Amniotic stem cell (primary cell): ENCODE data around the gene DLGAP4.

Source experiments
- DNase-seq: peaks from one replicate; lab custom pipeline; 2025; lab: John Stamatoyannopoulos, UW

The DLGAP4 gene

DNA sequence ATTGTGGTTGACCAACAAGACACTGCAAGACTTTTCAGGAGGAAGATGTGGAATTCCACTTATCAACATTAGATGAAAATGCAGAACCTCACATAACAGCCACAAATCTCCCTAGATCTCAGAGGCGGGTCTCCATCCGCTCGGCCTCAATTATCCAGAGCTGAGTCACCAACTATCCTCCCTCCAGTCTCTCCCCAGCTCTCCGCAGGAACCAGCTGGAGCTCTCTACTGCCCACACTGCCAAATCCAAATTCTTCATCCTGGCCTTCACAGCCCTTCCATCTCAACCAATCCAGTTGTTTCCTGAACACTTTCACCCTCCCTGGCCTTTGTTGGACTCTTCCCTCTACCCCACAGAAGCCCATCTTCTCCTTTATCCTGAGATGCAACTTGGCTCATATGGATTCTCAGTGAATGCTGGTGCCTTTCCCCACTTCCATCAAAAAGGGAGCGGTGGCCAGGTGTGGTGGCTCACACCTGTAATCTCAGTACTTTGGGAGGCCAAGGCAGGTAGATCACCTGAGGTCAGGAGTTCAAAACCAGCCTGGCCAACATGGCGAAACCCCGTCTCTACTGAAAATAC is 263.8 kb downstream of the DLGAP4 start:
- DNase-seq, result peak; percentile 40

- no peak for DNase-seq
These were observed 265.7 kb downstream of the DLGAP4 start for GRCh38 chr20:36571564-36572504.

GRCh38 chr20:36572701-36573102 is 266.6 kb downstream of the DLGAP4 start:
- no peak for DNase-seq

- peak; percentile 41 for DNase-seq
These were observed 267.1 kb downstream of the DLGAP4 start, which contains the start of gene TGIF2 for GRCh38 chr20:36573103-36573797. Gene TGIF2 (plus strand): TSS chr20:36573597. CDS start chr20:36578775, 5,178 bp downstream.

DNA sequence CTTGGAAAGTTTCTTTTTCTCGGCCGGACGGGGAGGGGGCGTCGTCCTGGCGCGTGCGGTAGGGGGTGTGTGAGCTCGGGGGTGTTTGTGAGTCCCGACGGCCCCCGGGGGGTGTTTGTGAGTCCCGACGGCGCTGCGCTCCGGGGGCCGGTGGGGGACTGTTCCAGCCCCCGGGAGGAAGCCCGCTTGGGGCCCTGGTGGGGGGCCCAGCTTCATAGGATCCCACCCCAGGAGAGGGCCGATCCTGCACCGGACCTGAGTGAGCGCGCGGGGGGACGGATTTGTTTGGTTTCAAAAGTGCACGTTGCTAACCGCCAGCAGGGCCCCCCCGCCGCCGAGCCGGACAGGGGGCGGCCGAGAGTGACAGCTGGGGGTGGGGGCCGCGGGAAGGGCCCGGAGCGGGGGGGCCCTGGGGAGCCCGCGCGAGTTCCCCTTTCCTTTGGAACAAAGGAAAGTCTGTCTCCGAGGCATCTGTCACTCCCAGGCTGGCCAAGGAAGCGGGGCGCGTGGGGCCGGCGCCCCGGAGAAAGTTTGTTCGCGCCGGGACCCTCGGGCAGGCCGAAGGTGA is 267.7 kb downstream of the DLGAP4 start:
- no peak for DNase-seq

DNA sequence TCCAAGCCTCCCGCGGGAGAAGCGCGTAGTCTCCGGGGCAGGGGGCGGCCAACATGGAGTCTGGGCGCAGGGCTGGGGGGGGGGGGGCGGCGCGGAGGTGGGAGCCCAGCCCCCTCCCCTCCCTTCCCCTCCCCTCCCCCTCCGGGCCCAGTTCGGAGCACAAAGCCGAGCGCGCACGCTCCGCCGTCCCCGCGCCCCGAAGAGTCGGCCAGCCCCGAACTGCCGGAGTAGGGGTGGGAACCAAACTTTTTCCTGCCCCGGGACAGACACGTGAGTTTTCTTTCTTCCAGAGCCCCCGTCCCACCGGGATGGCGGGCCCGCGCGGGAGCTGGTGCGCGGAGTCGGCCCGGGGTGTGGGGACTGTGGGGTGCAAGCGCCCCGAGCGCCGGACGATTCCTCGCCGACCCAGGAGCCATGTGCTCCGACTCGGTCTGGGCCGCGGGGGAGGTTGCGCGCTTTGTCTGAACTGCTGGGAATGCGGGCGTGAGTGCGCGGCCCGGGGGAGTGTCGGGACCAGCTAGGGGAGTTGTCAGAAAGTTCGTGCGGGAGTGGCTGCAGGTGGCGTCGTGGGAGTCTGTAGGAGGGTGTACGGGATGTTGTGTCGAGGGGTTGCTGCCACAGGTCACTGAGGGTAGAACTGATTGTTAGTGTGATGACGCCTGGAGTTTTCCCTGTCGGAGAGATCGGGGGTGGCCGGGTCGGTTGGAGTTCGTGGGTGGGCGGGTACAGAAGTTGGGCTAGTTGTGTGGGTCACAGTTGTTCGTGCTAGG is 268.4 kb downstream of the DLGAP4 start:
- DNase-seq, result no peak

DNA sequence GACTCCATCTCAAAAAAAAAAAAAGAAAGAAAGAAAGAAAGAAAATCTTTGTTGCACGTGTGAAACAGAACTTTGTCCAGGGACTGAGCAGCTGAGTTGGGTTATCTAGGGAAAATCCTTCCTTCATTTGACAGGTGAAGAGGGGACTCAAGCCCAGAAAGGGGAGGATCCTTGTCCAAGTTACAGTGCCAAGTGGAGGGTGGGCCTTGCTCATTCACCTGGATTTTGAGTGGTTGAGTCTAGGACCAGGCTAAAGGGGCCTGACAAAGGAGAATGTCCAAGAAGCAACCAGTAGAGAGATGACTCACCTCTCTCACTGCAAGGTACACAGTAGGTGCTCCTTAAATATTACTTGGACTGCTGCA is 269.9 kb downstream of the DLGAP4 start:
- no peak for DNase-seq
